GM12874 (cell line): ENCODE data around the gene DYNC1H1.

Source experiments
- CTCF ChIP-seq: IDR thresholded peaks from 2 replicates; pipeline ENCODE4 v1.5.1; 2011; ENCODE audit warnings: low read depth, mild to moderate bottlenecking, control low read depth, low read length, moderate library complexity; ENCODE audit not compliant: insufficient read depth

The DYNC1H1 gene

GRCh38 chr14:101964297-101965180 is at the start of gene DYNC1H1:
TSS of gene DYNC1H1 (plus strand) at chr14:101964573. CDS start at chr14:101964692, 119 bp downstream.
- TF ChIP-seq CTCF, result no peak

- TF ChIP-seq CTCF, result no peak
These were observed 48.2 kb upstream of the DYNC1H1 start for GRCh38 chr14:101915871-101916815.

- no peak for TF ChIP-seq CTCF
These were observed 47.5 kb upstream of the DYNC1H1 start for GRCh38 chr14:101916816-101917412.

GRCh38 chr14:101917413-101918017 is 46.9 kb upstream of the DYNC1H1 start:
- TF ChIP-seq CTCF, result no peak

GRCh38 chr14:101918065-101918989 is 46.0 kb upstream of the DYNC1H1 start:
- TF ChIP-seq CTCF, result no peak

GRCh38 chr14:101920271-101920670 is 44.1 kb upstream of the DYNC1H1 start:
- TF ChIP-seq CTCF, result no peak
